DOHH2 (cell line): Measurements from ENCODE around the gene NAV2.

ENCODE experiments used
- CTCF ChIP-seq: fragments of 200-600 bp; sonication (generic); IDR thresholded peaks from one replicate; pipeline ENCODE4 v1.5.1; 2014; ENCODE audit warnings: antibody characterized with exemption, mild to moderate bottlenecking, low read depth, low read length; ENCODE audit not compliant: poor library complexity, severe bottlenecking
- EZH2phosphoT487 ChIP-seq: fragments of 200-600 bp; sonication (generic); IDR thresholded peaks from 2 replicates; pipeline ENCODE4 v1.6.1; 2017; ENCODE audit warnings: borderline replicate concordance, mild to moderate bottlenecking, antibody characterized with exemption, low read length, moderate library complexity, mixed read lengths

- TF ChIP-seq CTCF = no peak
- TF ChIP-seq EZH2phosphoT487 = no peak
These were observed 38.5 kb upstream of the NAV2 start for GRCh38 chr11:19673924-19674729.
